Inflammatory macrophage treated with lipopolysaccharide for 4 hours (primary cell): ENCODE data around the gene C9orf153.
A peak's percentile ranks its signal among the peaks of the same experiment; 100 is the strongest.
"Not testable (repeated sequence)": the region's sequence is repeated elsewhere in the genome, so short reads cannot be mapped to it uniquely, and the experiment has no call there.

Source experiments
- DNase-seq: peaks from one replicate; pipeline ENCODE4 v3.0.0-alpha.2; 2020

The C9orf153 gene

DNA sequence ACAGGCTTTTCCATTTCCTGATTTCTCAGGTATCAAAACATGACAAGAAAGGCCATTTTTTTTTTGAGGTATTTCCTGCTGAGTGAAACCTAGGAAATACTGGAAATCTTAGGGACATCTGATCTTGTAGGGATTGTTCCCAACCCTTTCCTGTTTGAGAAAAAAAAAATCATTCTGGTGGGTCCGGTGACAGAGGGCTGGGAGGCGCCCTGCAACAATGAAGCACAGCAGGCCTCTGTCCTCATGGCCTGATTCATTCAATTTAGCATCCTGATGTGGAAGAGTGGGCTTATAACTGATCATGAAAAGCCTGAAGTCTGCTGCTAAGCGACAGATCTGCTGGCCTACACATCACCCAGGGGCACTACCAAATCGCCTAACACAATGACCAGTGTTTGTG is 3.0 kb upstream of the C9orf153 start:
- DNase-seq: no peak

DNA sequence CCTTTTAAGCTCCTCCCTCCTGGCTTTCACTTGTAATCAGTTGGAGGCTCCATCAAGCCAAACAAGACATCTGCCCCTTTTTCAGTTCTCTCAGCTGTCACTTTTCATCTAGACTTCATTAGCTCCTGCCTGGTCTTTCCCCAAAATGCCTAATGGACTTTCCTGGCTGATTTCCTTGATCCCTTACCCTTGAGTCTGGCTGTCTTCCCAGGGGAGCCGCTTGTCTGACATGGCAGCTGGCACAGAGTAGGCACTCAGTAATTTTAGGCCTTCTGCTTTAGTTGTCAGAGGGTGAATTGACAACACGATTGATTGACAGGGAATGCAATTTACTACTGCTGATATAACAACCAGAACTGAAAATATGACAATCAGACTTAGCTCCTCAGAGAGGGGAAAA is 2.1 kb downstream of the C9orf153 start:
- no peak for DNase-seq

DNA sequence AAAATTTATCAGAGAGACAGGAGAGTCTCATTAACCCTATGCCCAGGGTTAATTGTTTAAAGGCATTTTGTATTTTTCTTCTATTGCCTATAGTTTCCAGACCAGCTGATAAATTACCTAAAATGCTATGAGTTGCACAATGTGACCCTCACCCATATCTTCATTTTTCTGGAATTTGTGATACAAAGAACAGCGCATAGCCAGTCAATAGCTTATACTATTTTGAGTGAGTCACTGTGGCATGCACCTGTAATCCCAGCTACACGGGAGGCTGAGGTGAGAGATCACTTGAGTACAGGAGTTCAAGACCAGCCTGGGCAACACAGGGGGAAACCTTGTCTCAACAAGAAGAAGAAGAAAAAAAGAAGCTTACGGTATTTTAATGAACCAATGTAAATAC is 2.8 kb downstream of the C9orf153 start:
- DNase-seq: no peak

DNA sequence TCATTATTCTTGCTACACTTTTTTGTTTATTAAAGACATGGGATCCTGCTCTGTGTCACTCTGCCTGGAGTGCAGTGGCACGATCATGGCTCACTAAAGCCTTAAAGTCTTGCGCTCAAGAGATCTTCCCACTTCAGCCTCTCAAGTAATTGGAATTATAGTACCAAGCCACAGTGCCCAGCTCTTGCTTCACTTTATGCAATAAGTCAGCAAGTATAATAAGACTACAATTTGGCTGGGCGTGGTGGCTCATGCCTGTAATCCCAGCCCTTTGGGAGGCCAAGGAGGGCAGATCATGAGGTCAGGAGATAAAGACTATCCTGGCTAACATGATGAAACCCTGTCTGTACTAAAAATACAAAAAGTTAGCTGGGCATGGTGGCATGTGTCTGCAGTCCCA is 5.9 kb downstream of the C9orf153 start:
- DNase-seq: no peak

DNA sequence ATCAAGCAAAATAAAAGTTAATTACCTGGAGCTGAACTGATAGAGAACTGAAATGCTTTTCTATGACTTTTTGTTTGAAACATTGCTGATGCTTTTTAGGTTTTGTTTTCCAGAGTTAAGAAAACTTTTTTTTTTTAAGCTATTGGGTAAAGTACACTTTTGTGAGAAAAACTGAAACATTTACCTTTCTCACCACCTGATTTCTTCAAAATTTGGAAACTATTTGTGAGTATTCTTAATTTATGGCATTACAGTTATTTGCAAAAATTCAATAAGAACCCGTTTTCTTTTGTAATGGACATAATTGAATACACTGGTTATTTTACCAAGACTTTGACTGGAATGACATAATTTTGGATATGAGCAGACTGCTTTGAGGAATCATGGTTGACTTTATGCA is 6.6 kb downstream of the C9orf153 start:
- no peak for DNase-seq

DNA sequence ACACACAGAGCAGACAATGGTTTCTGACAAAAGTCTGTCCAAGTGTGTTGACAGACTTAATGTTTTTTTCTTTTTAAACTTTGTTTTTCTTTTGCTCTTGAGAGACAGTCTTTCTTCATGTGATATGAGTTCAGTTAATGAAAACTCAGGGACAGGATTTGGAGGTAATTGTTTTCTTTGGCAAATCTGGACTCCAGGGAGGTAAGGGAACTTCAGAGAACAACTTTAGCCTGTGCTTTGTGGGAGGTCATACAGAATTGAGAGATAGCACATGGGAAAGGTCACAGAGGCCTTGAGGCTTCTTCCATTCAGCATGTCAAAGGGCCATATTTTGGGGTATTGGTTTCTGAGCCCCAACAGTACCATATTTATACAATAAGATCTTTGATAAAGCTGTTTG is 9.3 kb downstream of the C9orf153 start:
- no peak for DNase-seq

DNA sequence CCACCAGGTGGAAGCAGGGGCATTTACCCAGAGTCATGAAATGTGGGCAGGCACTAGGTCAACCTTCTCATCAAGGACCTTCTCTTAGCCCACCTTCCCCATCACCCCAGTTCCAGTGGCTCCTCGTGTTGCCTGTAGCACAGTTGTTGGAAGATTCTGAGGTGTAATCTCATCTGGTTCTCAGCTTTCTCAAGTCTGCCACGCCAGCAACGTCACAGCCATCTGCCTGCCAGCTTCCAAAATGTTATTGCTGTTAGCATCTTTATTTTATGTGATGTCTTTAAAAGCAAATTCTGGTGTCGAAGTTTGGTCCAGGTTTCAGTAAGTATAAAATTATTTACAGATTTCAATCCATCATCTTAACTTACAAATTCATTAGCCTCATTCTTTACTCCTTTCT is 10.7 kb downstream of the C9orf153 start:
- DNase-seq: no peak

DNA sequence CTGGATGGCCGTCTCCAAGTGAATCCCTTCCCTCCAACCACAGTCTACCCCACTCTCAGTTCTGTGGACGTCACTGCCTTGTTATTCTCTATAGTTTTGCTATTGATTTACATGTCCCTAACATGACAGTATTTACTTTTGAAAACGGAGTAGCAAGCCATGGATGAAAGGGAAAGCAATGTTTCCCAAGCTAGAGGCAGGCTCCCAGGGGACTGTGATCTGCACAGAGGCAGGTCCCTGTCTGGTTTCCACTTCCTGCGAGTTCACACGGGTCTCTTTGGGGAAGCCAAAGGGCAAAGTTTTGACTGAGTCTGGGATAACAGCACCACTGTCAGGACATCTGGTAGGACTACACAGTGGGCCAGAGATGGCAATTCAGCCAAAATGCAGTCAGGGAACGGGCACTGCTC is 12.7 kb downstream of the C9orf153 start:
- DNase-seq: no peak

DNA sequence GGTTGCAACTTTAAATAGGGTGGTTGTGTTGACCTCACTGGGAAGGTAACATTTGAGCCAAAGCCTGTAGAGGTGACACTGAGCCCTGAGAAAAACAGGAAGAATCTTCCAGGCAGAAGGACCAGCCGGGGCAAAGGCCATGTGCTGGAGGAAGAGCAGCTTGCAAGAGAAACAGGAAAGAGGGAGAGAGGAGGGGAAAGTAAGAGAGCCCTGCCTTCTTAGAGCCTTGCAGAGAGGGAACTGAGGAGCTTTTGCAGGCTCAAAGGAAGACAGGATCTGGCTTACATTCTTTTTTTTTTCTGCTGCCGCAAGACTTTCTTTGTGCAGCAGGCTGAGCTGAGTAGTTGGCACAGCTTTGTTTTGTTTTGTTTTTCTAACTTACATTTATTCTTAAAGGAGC is 17.4 kb downstream of the C9orf153 start:
- DNase-seq: no peak

DNA sequence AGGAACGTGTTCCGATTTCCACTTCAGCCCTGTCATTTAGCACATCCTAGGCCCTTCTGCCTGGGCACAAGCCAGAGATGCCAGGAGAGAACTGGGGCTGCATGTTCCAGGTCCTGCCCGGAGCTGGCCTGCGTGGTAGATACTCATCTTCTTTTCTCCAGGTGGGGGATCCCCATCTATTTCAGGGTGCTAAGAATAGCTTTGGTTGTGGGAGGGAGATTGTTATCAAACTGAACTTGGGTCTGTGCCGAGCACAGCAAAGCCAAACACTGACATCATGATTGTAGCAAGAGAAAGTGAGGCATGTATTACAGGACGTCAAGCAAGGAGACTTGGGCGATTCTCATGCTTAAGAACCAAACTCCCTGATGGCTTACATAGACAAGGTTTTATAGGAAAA is 18.2 kb downstream of the C9orf153 start:
- DNase-seq: no peak

DNA sequence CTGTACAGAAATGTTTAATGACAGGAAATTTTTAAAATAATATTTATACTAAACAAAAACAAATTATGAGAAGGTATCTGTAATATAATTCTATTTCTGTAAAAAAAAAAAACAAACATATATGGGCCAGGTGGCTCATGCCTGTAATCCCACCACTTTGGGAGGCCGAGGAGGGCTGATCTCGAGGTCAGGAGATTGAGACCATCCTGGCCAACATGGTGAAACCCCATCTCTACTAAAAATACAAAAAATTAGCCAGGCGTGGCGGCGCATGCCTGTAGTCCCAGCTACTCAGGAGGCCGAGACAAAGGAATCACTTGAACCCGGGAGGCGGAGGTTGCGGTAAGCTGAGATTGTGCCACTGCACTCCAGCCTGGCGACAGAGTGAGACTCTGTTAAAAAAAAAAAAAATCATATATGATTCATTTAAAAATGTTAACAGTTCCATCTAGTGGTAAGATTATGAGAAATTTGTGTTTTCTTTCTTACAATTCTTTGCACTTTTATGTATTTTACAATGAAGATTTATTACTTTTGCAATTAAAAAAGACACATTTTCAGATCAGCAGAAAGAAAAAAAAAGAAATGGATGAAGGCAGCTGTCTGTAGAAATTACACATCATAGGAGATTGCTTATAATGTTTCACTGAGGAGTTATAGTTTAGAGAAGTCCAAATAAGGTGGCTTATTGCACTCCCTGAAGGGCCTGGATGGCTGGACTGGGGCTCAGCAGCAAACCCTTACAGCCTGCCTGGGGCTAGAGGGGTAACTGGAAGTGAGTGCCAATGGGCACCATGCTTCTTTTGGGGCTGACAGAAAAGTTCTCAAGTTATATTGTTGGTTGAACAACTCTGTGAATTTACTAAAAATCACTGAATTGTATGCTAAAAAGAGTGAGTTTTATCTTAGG is 20.3 kb downstream of the C9orf153 start:
- no peak for DNase-seq

DNA sequence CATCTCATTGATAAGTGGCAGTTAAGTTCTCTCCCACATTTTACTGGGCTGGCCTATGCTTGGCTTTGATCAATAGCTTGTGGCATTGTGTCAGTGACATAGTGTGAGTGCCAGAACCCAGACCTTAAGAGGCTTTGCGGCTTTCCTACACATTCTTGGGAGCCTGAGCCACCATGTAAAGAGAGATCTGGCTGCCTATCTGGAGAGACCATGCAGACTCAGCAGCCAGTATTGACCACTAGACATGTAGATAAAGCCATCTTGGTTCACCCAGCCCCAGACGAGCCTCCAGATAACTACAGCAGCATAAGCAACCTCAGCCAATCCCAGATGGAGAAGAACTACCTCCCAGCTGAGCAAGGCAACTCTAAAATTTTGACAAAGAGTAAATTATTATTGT is 28.6 kb downstream of the C9orf153 start:
- no peak for DNase-seq

DNA sequence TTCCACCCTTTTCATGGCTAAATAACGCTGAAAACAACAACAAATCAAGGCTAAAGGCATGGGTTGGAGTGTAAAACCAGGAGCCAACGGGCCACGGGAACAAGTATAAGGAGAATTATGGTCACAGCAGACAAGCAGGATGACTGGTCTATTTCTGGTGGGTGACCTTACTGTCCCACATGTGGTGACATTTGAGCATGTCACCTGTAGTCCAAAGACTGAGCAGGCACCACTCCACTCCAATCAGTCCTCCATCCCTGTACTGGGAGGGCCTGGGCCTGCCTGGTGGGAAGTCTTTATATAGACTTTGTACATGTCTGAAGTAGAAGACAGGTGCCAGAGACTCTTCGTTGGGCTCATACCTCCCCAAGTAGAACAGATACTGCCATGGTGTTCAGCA is 36.8 kb downstream of the C9orf153 start:
- DNase-seq: no peak

DNA sequence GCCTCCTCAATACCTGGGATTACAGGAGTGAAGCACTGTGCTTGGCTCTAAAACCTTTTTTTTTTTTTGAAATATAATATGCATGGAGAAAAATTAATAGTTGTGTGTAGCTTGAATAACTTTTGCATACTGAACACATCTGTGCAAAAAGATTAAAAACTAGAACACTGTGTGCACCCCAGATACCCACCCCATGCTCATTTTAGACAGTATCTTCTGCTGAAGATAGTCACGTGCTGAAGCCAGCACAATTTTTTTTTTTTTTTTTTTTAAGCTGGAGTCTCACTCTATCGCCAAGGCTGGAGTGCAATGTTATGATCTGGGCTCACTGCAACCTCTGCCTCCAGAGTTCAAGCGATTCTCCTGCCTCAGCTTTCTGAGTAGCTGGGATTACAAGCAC is 39.9 kb downstream of the C9orf153 start:
- DNase-seq: no peak

DNA sequence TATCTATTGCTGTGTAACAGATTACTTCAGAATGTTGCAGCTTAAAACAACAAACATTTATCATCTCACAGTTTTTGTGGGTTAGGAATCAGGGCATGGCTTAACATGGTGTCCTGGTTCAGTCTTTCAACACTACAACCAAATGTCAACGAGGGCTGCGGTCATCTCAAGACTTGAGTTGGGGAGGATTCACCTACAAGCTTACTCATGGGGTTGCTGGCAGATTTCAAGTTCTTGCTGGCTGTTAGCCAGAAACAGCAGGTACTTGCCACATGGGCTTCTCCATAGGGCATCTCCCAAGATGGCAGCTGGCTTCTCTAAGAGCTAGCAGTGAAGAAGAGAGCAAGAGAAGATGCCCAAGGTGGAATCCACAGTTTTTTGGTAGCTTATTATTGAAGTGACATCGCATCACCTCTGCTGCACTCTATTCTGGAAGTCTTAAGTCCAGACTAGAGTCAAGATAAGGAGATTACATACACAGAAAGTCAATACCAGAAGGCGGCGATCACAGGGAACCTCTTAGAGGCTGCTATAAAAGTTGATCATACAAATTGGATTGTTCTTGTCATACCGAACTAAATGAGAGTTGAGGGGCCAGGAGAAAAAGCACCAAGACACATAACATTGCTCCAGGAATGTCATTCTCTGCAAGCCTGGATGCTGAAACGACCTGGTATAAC is 42.2 kb downstream of the C9orf153 start:
- no peak for DNase-seq

DNA sequence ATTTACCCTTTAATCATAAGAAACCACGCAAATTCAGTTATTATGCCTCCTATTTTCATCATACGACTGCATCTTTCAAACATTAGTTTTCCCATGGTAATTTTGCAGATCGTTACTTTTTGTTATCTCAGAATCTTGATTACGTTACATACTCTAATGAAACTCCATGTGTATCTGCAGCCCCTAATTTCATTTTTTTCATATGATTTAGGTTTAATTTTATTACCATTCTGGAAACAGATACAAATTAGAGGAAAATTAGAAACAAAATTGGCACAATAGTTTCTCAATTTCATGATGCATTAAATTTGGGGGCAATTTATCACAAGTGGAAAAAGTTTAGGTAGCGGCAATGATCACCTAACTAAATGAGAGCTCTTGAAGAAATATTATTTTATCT is 52.3 kb downstream of the C9orf153 start:
- DNase-seq: no peak

DNA sequence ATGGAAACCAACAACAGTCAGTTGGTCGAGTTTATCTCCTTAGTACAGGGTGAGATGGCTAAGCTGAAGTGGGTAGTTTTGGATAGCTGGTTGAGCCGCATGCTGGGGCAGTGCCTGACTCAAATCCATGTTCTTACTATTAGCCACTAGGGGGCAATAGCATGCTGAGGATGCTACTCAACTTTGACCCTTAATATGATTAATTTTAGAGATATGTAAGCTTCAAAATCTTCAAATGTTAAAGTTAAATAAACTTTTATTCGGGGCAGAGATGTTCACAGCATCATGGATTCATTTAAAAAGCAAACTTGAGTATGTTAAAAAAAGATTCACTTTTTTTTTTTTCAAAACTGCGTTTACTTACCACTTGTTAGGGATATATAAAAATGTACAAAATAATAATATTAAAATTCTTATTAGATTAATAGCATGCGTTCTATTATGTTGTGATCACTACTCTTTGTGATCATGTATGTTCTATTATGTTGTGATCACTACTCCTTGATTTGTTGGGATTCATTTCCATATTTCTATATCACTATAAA is 57.0 kb downstream of the C9orf153 start:
- peak; percentile 49 for DNase-seq

DNA sequence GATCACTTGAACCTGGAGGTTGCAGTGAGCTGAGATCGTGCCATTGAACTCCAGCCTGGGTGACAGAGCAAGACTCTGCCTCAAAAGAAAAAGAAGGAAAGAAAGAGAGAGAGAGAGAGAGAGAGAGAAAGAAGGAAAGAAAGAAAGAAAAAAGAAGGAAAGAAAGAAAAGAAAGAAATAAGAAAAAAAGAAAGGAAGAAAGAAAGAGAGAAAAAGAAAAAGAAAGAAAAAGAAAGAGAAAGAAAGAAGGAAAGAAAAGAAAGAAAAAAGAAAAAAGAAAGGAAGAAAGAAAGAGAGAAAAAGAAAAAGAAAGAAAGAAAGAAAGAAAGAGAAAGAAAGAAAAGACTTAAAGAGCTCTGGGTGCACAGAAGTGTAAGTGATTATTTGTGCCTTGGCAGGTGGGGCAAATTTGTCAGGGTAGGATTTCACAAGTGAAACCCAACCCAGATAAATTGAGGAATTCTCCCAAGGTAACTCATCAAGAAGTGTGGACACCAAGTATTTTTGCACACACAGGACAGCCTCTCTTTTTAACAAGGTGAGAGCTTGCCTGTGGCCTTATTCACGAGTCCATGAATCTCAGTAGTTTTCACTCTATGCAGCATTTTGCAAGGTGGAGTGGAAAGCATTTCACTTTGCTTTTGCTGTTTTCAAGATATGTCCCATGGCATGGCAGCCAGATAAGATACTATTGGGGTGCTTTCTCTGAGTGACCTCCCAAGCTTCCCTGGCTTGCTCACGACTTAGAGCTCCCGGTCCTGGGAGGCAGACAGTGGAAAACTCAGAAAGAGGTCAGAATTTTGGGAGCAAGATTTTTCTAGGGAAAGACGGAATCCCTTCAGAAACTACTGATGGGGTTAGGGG is 57.8 kb downstream of the C9orf153 start:
- DNase-seq: no peak

DNA sequence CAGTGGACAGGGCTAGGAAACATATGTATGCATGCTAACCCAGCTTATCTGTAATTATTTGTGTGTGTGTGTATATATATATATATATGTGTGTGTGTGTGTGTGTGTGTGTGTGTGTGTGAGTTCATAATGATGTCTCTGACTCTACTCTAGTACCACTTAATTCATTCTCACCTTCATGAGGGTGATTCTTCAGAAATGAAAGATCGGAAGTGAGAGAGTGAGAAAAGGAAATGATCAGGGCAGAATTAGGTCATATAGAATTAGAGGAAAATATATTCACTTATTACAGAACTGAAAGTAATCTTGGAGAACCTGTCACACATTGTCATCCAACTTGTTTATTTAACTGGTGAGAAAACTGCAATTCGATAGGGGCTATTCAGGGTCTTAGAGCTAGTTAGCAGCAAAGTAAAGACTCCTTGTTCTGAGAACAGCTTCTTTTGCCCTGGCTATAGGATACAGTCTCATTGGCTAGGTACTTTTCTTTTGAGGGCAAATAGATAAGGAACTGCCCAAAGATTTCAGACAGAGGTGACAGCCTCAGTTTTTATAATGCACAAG is 58.8 kb downstream of the C9orf153 start:
- DNase-seq: peak; percentile 19

DNA sequence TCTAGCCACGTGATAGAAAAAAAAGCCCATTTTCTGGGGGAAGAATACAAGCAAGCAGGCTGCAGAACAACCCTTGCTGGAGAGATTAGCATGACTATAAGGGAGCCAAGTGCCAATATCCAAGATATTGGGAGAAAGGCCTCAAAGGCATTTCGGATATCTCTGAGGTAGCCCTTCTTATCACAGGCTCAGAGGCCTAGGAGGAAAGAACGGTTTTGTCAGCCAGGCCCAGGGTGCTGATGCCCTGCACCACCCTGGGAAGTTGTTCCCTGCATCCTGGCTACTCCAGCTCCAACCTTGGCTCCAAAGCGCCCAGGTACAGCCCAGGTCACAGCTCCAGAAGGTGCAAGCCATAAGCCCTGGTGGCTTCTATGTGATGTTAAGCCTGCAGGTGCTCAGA is 66.4 kb downstream of the C9orf153 start:
- DNase-seq: no peak

DNA sequence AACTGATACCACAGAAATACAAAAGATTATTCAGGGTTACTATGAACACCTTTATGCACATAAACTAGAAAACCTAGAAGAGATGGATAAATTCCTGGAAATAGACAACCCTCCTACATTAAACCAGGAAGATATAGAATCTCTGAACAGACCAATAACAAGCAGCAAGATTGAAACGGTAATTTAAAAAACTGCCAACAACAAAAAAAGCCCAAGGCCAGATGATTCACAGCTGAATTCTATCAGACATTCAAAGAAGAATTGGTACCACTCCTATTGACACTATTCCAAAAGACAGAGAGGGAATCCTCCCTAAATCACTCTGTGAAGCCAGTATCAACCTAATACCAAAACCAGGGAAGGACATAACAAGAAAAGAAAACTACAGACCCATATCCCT is 68.8 kb downstream of the C9orf153 start:
- DNase-seq: not testable (repeated sequence)

DNA sequence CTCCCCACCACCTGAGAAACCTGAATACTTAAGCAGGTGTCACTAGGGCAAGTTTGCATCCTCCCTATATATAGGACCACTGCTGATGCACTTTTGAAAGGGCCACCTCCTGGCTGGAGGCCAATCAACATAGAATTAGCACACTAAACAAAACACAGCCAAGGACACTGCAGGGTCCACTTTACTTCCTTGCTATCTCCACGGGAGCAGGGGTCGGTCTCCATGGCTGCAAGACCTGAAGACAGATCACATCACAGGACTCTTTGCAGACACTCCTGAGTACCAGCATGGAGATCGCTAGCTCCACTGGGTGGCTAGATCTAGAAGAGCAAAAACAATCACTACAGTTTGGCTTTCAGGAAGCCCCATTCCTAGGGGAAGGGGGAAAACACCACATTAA is 72.3 kb downstream of the C9orf153 start:
- no peak for DNase-seq

DNA sequence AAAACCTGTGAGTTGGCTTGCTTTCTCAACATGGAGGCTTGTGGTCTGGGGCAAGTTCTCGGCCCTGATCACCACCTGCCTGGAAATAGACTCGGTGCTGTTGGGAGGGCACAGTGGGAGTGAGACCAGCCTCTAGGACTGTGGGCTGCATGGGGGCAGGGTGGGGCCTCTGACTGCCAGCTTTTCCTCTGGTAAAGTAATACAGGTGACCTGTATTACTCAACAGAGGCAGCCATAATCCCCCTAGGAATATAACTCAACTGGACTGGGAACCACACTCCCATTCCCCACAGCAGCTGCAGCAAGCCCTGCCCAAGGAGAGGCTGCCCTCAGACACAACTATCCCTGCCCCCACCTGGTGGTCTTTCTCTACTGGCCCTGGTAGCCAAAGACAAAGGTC is 72.8 kb downstream of the C9orf153 start:
- no peak for DNase-seq
